ENCODE results near the gene SEMA6B.
"Not testable (repeated sequence)": the region's sequence is repeated elsewhere in the genome, so short reads cannot be mapped to it uniquely, and the experiment has no call there.

The SEMA6B gene, protein sequence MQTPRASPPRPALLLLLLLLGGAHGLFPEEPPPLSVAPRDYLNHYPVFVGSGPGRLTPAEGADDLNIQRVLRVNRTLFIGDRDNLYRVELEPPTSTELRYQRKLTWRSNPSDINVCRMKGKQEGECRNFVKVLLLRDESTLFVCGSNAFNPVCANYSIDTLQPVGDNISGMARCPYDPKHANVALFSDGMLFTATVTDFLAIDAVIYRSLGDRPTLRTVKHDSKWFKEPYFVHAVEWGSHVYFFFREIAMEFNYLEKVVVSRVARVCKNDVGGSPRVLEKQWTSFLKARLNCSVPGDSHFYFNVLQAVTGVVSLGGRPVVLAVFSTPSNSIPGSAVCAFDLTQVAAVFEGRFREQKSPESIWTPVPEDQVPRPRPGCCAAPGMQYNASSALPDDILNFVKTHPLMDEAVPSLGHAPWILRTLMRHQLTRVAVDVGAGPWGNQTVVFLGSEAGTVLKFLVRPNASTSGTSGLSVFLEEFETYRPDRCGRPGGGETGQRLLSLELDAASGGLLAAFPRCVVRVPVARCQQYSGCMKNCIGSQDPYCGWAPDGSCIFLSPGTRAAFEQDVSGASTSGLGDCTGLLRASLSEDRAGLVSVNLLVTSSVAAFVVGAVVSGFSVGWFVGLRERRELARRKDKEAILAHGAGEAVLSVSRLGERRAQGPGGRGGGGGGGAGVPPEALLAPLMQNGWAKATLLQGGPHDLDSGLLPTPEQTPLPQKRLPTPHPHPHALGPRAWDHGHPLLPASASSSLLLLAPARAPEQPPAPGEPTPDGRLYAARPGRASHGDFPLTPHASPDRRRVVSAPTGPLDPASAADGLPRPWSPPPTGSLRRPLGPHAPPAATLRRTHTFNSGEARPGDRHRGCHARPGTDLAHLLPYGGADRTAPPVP

DNA sequence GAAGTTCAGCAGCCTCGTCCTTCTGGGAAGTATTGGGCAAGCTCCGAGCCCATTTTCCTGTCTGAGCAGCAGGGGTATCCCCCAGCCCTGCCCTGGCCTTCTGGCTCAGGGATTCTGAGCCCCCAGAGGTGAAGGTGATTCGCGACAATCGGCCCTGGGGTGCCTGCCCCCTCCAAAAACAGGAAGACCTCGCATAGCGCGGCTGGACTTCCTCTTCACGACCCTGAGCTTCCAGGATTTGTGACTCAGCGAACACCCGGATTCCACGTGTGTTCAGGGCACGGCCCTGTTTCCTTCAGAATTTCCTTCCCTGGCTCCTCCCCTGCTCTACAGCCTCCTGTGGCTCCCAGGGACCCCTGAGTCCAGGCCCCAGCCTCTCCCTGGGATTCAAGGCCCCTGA is at the start of gene SEMA6B:
Gene SEMA6B (minus strand): TSS at position 116 of the 400 bp plus-strand sequence. CDS start 1,227 bp downstream, outside the sequence.
- FAIRE-seq, result no peak

DNA sequence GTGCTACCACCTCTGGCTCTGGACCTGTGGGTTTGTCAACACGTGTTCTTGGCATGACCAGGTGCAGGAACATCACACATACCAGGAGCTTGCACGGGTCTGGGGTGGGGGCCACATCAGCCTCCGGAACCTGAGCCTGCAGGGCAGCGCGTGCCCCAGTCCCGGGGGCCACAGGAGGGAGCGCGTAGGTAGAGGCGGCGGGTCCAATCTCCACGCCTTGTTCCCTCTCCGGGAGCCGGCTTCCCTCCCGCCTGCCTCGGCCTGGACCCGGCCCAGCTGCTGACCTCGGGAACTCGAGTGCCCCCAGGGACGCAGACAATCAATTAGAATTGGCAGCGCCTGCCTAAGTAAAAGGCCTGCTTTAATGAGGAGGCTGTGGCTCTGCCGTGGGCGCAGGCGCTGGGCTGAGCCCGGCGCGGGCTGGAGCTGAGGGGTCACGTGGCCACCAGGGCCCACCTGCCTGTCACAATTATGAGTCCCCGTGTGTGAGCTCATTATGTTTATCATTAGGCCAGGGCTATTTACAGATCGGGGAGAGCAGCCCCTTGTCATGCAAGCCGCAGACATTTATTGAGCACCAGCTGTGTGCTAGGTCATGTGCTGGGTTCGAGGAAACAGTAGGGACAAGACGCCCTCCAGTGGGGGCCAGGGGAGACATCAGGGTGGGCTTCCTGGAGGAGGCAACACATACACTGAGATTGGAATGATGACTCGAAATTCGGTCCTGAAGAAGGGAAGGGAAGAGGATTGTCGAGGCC is 47.6 kb upstream of the SEMA6B start:
- no peak for FAIRE-seq

DNA sequence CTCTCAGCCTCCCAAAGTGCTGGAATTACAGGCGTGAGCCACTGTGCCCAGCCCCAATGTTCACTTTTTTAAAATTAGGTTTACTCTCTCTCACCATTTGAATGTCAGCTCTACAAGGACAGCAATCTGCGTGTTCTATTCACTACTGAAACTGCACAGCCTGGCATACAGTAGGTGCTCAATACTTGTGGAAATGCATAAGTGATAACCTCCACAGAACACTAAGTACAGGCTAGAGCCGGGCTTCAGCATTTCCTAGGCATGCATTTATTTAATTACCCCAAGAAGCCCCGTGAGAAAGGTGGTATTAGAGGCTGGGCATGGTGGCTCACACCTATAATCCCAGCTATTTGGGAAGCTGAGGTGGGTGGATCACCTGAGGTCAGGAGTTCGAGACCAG is 46.7 kb upstream of the SEMA6B start:
- no peak for FAIRE-seq

DNA sequence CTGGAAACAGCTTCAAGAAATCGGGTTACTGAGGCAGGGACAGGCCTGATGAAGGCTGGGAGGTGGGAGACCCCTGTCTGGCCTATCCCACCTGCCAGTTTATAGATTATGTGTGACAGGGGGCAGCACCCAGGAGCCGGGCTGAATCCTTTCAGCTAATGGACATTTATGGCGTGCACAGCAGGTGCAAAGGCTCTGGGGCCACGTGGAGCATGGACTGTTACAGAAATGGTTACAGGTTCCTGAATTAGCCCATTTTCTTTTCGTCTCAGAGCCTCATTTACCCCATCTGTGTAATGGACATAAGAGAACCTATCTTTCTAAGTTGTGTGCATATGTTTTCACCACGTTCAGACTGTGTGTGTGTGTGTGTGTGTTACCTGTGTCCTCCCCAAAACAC is 45.4 kb upstream of the SEMA6B start:
- no peak for FAIRE-seq

DNA sequence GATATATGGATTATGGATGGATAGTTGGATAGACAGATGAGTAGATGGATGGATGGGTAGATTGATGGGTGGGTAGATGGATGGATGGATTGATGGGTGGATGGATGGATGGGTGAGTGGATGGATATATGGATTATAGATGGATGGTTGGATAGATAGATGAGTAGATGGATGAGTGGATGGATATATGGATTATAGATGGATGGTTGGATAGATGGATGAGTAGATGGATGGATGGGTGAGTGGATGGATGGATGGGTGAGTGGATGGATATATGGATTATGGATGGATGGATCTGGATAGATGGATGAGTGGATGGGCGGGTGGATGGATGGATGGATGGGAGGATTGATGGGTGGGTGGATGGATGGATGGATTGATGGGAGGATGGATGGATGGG is 43.4 kb upstream of the SEMA6B start:
- no peak for FAIRE-seq

DNA sequence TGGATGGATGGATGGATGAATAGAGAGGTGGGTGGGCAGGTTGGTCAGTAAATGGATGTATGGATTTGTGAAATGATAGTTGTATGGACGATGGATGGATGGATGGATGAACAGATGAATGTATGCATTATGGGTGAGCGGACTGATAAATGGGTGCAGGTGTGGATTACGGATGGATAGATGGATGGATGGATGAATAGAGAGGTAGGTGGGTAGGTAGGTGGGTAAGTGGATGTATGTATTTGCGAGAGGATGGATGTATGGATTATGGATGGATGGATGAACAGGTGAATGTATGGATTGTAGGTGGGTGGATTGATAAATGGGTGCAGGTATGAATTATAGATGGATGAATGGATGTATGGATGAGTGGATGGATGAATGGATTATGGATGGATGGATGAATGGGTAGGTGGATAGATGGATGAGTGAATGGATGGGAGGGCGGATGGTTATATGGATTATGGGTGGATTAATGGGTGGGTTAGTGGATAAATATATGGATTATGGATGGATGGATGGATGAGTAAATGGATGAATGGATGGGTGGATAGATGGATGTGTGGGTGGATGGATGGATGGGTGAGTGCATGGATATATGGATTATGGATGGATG is 42.8 kb upstream of the SEMA6B start:
- FAIRE-seq, result no peak

DNA sequence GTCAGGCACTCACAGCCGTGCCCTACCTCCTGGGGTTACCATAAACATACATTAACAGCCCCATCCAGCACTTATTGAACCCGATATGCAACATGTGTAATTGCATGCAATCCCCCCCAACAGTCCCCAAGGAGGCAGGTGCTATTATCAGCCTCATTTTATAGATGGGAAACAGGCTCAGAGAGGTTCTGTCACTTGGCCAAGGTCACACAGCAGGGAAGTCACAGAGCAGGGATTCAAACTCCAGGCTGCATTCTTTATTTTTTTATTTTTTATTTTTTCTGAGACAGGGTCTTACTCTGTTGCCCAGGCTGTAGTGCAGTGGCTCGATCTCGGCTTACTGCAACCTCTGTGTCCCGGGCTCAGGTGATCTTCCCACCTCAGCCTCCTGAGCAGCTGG is 41.4 kb upstream of the SEMA6B start:
- FAIRE-seq, result no peak

DNA sequence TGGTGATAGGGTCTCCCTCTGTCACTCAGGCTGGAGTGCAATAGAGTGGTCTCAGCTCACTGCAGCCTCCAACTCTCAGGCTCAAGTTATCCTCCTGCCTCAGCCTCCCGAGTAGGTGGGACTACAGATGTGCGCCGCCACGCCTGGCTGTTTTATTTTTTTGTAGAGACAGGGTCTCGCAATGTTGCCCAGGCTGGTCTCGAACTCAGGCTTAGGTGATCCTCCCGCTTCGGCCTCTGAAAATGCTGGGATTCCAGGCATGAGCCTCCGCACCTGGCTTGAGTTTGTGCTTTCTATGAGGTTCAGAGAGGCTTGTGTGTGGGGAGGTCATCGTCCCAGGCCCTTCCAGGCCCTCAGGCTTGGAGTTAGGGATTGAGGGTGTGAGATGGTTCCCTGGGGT is 40.6 kb upstream of the SEMA6B start:
- no peak for FAIRE-seq

DNA sequence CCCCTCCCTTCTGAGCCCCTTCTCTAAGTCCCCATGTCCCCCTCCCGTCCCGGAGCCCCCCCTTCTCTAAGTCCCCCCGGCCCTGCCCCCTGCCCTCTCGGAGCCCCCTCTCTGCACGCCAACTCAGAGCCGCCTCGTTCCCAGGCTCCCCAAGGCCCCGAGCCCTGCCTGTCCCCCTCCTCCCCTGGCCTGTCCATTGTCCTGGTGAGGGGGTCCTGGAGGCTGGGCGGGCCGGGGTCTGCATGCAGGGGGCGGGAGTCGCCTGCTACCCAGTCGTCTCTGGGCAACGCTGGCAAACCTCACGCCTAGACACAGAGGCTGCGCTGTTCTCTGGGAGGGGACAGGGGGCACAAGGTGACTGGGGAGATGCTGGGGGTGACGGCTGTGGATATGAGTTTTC is 39.2 kb upstream of the SEMA6B start:
- no peak for FAIRE-seq

DNA sequence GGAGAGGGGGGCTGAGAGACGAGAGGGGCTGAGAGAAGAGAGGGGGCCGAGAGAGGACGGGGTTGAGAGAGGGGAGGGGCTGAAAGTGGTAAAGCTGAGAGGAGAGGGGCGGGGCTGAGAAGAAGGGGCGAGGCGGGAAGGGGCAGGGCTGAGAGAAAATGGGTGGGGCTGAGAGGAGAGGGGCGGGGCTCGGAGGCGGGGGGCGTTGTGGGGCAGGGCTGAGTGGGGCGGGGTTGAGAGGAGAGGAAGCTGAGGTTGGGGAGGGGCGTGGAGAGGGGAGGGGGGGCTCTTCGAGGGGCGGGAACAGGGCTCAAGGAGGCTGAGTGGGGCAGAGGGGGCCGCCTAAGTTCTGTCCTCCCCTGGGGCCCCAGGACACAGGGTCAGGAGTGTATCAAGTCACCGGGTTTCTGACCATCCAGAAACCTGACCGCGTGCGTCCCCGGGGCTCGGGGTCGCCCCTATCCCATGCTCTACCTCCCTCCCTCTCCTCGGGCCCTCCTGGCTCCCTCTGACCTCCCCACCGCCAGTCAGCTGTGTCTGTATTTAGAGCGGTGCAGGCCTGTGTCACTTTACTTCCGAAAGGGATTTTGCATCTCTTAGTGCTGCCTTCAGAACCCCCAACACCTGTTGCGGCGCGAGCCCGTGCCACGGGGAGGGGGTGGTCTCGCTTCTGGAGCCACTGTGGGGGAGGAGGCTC is 38.6 kb upstream of the SEMA6B start:
- FAIRE-seq, result no peak

DNA sequence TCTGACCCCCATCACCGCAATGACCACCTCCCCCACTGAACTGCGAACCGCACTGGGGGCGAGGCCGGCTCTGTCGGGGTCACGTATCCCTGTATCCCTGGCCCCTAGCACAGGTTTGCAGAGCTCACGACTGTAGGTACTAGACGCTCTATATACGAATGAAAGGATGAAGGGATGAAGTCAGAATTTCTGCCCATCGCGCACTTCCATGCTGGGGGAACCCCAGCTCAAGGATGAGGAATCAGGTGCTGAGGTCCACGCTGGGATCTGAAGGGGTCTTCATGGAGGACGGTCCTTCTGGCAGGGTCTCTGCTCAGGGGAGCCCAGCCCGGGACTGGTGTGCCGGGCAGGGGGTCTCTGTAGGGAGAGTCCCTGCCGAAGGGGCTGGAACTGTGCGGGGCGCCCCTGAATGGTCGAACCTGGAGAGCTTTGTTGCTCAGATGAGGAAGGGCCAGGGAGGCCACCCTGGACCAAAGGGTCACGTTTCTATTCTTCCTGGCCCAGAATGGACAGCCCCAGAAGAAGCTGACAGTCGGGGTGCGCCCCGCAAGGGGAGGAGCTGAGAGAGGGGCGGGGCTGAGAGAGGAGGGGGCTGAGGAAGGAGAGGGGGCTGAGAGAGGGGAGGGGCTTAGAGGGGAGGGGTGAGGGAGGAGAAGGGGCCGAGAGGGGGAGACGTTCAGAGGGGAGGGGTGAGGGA is 37.9 kb upstream of the SEMA6B start:
- FAIRE-seq, result no peak

DNA sequence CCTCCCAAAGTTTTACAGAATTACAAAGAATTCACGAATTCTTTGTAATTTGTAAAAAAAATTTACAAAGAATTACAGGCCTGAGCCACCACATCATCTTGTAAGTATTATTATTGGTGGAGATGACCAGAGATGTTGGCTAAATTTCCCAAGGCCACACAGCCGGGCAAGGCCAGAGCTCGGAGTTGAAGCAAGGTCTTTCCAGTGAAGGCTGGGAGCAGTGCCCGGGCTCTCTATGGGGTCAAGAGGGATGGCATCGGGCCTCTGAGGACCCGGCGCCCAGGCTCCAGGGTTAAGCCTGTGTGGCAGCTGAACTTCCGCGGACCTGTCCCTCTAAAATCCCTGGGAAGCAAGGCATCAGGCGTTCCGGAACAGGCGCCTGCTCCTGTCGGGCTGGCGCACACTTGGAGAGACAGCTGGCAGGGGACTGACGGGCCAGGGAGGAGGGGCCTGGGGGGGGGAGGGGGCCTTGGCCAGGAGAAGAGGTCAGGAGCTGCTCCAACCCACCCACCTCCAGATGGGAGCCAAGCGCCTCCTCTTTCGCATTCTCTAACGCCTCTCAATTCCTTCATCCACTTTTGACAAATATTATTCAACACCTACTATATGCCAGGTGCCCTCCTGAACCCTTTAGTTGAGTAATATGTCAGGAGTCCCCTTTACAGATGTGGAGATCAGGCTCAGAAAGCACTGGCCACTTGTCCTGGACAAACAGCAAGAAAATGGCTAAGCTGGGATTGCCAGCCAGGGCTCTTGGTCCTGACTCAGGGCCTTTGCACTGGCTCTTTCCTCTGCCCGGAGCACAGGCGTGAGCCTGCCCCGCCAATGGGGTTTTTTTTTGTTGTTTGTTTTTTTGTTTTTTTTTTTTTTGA is 36.8 kb upstream of the SEMA6B start:
- no peak for FAIRE-seq

DNA sequence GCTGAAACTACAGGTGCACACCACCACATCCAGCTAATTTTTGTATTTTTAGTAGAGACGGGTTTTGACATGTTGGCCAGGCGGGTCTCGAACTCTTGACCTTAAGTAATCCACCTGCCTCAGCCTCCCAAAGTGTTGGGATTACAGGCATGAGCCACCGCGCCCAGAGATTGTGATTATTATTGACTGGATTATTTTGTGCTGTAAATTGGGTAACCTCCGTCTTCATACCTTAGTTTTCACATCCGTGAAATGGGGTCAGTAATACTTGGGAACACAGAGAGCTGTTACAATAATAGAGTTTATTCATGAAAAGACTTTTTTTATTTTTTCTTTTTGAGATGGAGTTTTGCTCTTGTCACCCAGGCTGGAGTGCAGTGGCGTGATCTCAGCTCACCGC is 35.7 kb upstream of the SEMA6B start:
- not testable (repeated sequence) for FAIRE-seq

DNA sequence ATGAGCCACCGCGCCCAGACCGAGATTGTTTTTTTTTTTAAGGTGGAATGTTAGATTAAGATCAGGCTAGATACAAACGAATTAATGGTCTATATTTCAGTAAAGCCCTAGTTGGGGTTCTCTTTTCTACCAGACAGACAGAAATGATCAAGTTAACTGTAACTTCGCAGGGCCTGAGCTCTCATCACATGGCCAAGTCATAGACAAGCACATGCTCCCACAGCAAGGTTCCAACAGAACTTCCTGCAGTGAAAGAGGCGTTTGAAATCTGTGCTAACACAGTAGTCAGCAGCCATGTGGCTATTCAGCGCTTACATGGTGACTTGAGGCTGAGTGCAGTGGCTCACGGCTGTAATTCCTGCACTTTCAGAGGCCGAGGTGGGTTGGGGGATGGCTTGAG is 34.7 kb upstream of the SEMA6B start:
- peak; percentile 81 for FAIRE-seq

DNA sequence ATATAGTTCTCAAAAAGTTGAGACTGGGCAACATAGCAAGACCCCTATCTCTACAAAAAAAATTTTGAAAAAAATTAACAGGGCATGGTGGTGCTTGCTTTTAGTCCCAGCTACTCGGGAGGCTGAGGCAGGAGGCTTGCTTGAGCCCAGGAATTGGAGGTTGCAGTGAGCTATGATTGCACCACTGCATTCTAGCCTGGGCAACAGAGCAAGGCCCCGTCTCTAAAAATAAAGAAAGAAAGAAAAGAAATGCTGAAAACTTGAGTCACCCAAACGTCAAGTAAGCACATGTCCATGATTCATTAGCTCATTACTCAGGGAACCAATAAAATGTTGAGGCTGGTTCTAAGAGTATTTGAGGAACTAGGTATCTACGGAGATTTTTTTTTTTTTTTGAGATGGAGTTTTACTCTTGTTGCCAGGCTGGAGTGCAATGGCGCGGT is 33.9 kb upstream of the SEMA6B start:
- peak; percentile 93 for FAIRE-seq

DNA sequence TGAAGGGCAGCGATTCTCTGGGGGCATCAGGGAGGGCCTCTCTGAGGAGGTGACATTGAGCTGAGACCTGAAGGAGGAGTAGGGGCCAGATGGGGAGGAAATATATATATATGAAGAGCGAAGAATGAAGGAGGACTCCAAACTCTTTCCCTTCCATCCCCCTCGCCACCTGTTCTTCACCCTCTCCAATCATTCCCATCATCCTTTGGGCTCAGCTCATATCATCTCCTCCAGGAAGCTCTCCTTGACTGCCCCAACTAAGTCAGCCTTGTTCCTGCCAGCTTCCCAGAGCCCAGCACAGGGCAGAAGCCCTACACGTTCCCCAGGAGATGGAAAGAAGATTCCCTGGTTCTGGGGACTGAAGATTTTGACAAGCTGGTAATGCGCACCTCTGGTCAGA is 33.0 kb upstream of the SEMA6B start:
- no peak for FAIRE-seq

DNA sequence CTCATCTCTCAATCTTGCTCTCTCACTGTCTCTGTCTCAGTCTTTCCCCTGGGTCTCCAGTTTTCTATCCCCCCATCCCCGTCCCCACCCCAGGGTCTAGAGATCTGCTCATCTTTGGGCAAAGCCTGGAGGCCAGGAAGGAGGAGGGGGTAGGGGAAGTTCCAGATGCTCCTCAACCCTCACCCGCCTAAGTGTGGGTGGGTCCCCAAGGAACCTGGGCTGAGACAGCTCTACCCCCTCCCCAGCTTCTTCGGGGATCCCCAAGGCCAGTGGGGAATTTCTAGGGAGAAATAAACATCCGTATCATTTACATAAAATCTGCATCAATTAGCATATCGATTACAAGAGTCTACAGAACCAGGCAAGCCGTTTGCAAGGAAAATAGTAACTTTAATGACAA is 31.8 kb upstream of the SEMA6B start:
- FAIRE-seq, result no peak

DNA sequence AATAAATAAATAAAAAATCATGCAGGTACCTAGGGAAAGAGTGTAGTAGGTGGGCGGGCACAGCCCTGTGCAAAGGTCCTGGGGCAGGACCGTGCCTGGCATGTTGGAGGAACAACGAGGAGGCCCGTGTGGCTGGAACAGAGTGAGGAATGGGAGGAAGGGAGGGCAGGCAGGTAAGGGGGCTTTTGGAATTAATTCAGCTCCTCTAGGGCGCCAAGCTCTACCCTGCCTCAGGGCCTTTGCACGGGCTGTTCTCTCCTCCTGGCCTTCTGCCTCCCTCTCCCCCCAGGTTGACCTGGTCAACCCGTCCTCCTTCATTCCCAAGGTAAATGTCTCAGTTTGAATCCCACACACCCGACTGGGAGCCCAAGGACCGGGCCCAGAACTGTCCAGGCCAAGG is 31.1 kb upstream of the SEMA6B start:
- FAIRE-seq, result no peak

DNA sequence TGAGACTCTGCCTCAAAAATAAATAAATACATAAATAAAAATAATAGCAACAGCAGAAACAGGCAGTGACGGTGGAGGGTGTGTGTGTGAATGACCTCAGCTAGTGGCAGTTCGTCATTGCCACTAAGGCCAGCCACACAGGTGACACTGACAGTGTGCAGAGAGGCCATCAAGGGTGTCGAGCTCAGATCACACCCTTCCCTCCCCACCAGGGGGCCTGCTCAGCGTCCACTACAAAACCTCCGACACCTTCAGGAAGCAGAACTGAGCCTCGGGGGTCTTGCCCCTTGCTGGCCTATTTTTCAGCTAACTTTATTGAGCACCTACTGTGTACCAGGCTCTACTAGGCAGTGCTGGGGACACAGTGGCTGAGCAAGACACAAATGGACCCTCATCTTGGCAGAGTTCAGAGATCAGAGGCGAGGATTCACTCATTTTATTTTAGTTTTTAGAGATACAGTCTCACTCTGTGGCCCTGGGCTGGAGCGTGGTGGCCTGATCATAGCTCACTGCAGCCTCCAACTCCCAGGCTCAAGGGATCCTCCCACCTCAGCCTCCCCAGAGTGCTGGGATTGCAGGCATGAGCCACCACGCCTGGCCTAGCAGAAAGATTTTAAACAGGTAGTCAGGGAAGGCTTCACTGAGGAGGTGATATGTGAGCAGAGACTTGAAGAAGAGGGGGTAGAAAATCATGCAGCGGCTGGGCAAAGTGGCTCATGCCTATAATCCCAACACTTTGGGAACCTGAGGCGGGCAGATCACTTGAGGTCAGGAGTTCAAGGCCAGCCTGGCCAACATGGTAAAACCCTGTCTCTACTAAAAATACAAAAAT is 30.3 kb upstream of the SEMA6B start:
- FAIRE-seq, result no peak
